Activated naive CD8-positive, alpha-beta T cell treated with anti-CD3 and anti-CD28 coated beads, Interleukin-2, amount 50 U/mL, for 16 hours (primary cell): ENCODE data around the gene ZNF76.
"Not testable (repeated sequence)": the region's sequence is repeated elsewhere in the genome, so short reads cannot be mapped to it uniquely, and the experiment has no call there.

Experiments
- DNase-seq: peaks from one replicate; pipeline ENCODE4 v3.0.0-alpha.2; 2020; ENCODE audit warnings: low read depth, low spot score

Gene ZNF76

GRCh38 chr6:35300848-35301247, 41.3 kb downstream of the ZNF76 start:
- no peak for DNase-seq

GRCh38 chr6:35302604-35303241, 43.2 kb downstream of the ZNF76 start:
- peak; percentile 80 for DNase-seq

- DNase-seq, result no peak
Observed at GRCh38 chr6:35304299-35304698, 44.8 kb downstream of the ZNF76 start.

- no peak for DNase-seq
Observed at GRCh38 chr6:35305117-35305516, 45.6 kb downstream of the ZNF76 start.

GRCh38 chr6:35307138-35307537, 47.6 kb downstream of the ZNF76 start:
- DNase-seq, result not testable (repeated sequence)

GRCh38 chr6:35308543-35308942, 49.0 kb downstream of the ZNF76 start:
- DNase-seq, result not testable (repeated sequence)

GRCh38 chr6:35309611-35310264, 50.2 kb downstream of the ZNF76 start:
- DNase-seq, result no peak

- DNase-seq, result no peak
Observed at GRCh38 chr6:35310265-35310831, 50.8 kb downstream of the ZNF76 start.

- DNase-seq, result no peak
Observed at GRCh38 chr6:35311390-35312075, 52.0 kb downstream of the ZNF76 start.

GRCh38 chr6:35312076-35312800, 52.7 kb downstream of the ZNF76 start:
- DNase-seq, result no peak

- DNase-seq, result no peak
Observed at GRCh38 chr6:35312807-35313206, 53.3 kb downstream of the ZNF76 start.

GRCh38 chr6:35317483-35318195, 58.1 kb downstream of the ZNF76 start:
- DNase-seq, result no peak

- no peak for DNase-seq
Observed at GRCh38 chr6:35318196-35319171, 58.9 kb downstream of the ZNF76 start.

- no peak for DNase-seq
Observed at GRCh38 chr6:35319346-35320030, 60.0 kb downstream of the ZNF76 start.

- no peak for DNase-seq
Observed at GRCh38 chr6:35320031-35320410, 60.5 kb downstream of the ZNF76 start.

- no peak for DNase-seq
Observed at GRCh38 chr6:35321091-35321490, 61.6 kb downstream of the ZNF76 start.

- DNase-seq, result peak; percentile 40
Observed at GRCh38 chr6:35327349-35328027, 68.0 kb downstream of the ZNF76 start.

GRCh38 chr6:35328108-35328723, 68.7 kb downstream of the ZNF76 start:
- DNase-seq, result no peak
